GM19099 (cell line): ENCODE results near the gene ZNF318.

Source experiments
- POLR2A ChIP-seq: IDR thresholded peaks from 3 replicates; pipeline ENCODE4 v1.6.1; 2011; ENCODE audit warnings: low read depth; ENCODE audit not compliant: insufficient read length; ENCODE audit errors: extremely low read depth

The ZNF318 gene

GRCh38 chr6:43297644-43298564 lies 71.5 kb downstream of the ZNF318 start, which contains the start of gene SLC22A7:
Gene SLC22A7 (plus strand): TSS chr6:43298260. CDS start chr6:43298359, 99 bp downstream.
- TF ChIP-seq POLR2A, result no peak

- no peak for TF ChIP-seq POLR2A
These were observed 72.5 kb downstream of the ZNF318 start for GRCh38 chr6:43296780-43297497.

GRCh38 chr6:43295456-43295855 lies 74.0 kb downstream of the ZNF318 start:
- TF ChIP-seq POLR2A, result no peak

GRCh38 chr6:43294536-43294935 lies 74.9 kb downstream of the ZNF318 start:
- no peak for TF ChIP-seq POLR2A

- TF ChIP-seq POLR2A, result no peak
These were observed 75.7 kb downstream of the ZNF318 start for GRCh38 chr6:43293698-43294097.

- no peak for TF ChIP-seq POLR2A
These were observed 76.6 kb downstream of the ZNF318 start for GRCh38 chr6:43292763-43293318.

- TF ChIP-seq POLR2A, result no peak
These were observed 77.1 kb downstream of the ZNF318 start for GRCh38 chr6:43292341-43292740.

GRCh38 chr6:43291708-43292107 lies 77.7 kb downstream of the ZNF318 start:
- no peak for TF ChIP-seq POLR2A

- no peak for TF ChIP-seq POLR2A
These were observed 78.5 kb downstream of the ZNF318 start for GRCh38 chr6:43290905-43291355.

GRCh38 chr6:43290339-43290904 lies 79.0 kb downstream of the ZNF318 start:
- no peak for TF ChIP-seq POLR2A

- TF ChIP-seq POLR2A, result no peak
These were observed 81.4 kb downstream of the ZNF318 start for GRCh38 chr6:43287717-43288679.

GRCh38 chr6:43286980-43287716 lies 82.3 kb downstream of the ZNF318 start:
- no peak for TF ChIP-seq POLR2A

GRCh38 chr6:43286456-43286979 lies 82.9 kb downstream of the ZNF318 start:
- no peak for TF ChIP-seq POLR2A
